ENCODE data around the gene TMEM242. TPM values are rescaled to one million over a fixed set of nuclear protein-coding genes. Genes with fewer than 3 reads are reported as not detected.

TMEM242 gene
- polyA plus RNA-seq (2011; rRNA removed) = 4.4 and 6.2 TPM in 2 replicates
- 1.1 and 1.9 TPM in 2 replicates for polyA minus RNA-seq (2011; rRNA and poly(A)+ RNA removed)

DNA sequence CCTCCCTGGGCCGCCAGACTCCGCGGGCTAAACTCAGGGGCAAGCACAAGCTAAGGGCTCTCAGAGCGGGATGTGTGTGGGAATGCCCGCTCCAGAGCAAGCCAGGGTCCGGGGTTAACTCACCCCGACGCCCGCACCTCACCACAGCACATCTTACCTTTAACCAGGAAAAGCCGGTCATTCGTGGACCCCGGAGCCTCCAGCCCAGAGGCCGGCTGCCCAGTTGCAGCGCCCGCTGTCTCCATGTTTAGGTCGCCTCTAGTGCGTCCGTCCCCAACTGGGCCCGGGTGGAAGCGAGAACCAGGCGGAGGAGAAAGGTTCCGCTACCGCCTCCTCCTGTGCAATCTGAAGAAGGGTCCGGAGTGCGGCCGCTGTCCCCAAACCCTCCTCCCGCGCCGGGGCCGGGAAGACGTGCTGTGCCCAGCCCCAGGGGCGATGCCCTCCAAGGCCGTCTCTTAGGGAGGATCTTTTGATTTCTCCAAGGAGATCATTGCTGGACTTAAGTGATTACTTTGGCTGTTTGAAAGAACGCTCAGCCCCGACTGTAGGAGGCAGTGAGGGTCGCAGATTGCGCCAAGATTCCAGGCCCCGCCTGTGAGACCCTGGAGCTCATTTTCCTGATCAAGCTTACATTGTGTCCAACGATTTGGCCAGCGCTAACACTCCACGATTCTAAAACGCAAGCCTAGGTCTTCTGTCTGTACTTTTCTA is at the start of gene TMEM242:
TMEM242 (minus strand) TSS at position 265 of the 711 bp plus-strand sequence; CDS start at position 245, 20 bp downstream.
- TF ChIP-seq, protein P1, sequence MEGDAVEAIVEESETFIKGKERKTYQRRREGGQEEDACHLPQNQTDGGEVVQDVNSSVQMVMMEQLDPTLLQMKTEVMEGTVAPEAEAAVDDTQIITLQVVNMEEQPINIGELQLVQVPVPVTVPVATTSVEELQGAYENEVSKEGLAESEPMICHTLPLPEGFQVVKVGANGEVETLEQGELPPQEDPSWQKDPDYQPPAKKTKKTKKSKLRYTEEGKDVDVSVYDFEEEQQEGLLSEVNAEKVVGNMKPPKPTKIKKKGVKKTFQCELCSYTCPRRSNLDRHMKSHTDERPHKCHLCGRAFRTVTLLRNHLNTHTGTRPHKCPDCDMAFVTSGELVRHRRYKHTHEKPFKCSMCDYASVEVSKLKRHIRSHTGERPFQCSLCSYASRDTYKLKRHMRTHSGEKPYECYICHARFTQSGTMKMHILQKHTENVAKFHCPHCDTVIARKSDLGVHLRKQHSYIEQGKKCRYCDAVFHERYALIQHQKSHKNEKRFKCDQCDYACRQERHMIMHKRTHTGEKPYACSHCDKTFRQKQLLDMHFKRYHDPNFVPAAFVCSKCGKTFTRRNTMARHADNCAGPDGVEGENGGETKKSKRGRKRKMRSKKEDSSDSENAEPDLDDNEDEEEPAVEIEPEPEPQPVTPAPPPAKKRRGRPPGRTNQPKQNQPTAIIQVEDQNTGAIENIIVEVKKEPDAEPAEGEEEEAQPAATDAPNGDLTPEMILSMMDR (IDR thresholded peaks at IDR 0.05; ENCODE audit: insufficient read depth, low read depth, low read length) = peak; percentile 54
- Histone ChIP-seq H3K36me3 (ENCODE audit: control insufficient read depth, insufficient read depth, low read length) (no peaks in the 10 kb centered on the region; the same call in 1 of the 2 replicates), H3K27me3 (ENCODE audit: control insufficient read depth, insufficient read depth, low read length) (no peaks in the 10 kb centered on the region), H3K4me3 (ENCODE audit: low read depth, low read length) (peak within 1 kb of the TSS; percentile 61)
- DNase-seq (ENCODE audit: low read depth) = peak; percentile 57
- CTCF ChIA-PET = interaction anchor here (1.2 to 2.5 kb wide), 4 partner anchors 9 to 344 kb away, joined by 3 to 10 read pairs (median 6); no protein-coding TSS in a partner anchor
- POLR2A ChIA-PET = interaction anchor here (0.6 to 0.7 kb wide), 2 partner anchors 283 to 333 kb away, joined by 3 to 17 read pairs; no protein-coding TSS in a partner anchor

DNA sequence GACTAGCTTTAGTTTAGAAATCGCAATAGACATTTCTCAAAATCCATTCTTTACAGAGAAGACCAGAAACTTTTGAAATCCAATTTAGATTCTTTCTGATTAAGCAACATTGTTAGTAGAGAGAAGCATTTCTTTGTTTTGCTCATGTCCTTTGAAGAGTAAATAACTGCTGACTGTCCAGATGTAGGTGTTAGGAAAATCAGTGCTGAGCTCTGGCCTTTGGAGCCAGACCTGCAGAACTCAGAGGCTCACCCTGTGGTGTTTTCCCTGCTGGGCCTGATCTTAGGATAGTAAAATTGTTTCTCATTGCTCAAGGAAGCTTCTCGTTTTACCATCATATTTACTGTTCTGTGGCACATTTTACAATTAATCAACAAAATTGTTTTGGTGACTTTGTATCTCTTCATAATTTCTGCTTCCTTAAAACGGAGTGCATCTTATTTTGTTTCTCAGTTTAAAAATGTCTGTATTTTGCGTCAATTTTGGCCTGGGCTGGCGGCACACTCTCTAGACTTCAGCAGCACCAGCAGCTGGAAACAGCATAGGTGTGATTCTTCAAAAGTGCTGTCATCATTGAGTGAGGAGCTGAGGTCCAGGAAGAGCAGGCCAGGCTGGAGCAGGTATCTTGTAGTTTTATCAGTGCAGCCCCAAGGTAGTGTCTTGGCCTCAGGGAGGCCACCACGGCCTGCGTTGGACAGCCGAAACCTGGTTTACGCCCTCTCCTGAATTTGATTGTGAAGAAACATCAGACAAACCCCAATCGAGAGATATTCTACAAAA is 49.4 kb upstream of the TMEM242 start:
- CTCF ChIA-PET = no interaction called here
- TF ChIP-seq, protein P1 (IDR thresholded peaks at IDR 0.05; ENCODE audit: insufficient read depth, low read depth, low read length) = no peak
- DNase-seq (ENCODE audit: low read depth) = no peak
- H3K36me3 ChIP-seq (ENCODE audit: control insufficient read depth, insufficient read depth, low read length) = no peaks in the 10 kb centered on the region
- no peaks in the 10 kb centered on the region for H3K27me3 ChIP-seq (ENCODE audit: control insufficient read depth, insufficient read depth, low read length)
- POLR2A ChIA-PET = no interaction called here
- no peak overlapping the region for H3K4me3 ChIP-seq (ENCODE audit: low read depth, low read length)

GRCh38 chr6:157370755-157371154 is 47.4 kb upstream of the TMEM242 start:
- TF ChIP-seq, protein P1 (IDR thresholded peaks at IDR 0.05; ENCODE audit: insufficient read depth, low read depth, low read length) = no peak
- Histone ChIP-seq H3K36me3 (ENCODE audit: control insufficient read depth, insufficient read depth, low read length) (no peaks in the 10 kb centered on the region), H3K27me3 (ENCODE audit: control insufficient read depth, insufficient read depth, low read length) (peaks cover 2% of the 10 kb centered on the region; the same call in 1 of the 2 replicates), H3K4me3 (ENCODE audit: low read depth, low read length) (no peak overlapping the region)
- CTCF ChIA-PET = interaction anchor here (1.2 to 1.3 kb wide), 2 partner anchors 9 to 56 kb away, joined by 3 read pairs; no protein-coding TSS in a partner anchor
- DNase-seq (ENCODE audit: low read depth) = no peak
- POLR2A ChIA-PET = no interaction called here

DNA sequence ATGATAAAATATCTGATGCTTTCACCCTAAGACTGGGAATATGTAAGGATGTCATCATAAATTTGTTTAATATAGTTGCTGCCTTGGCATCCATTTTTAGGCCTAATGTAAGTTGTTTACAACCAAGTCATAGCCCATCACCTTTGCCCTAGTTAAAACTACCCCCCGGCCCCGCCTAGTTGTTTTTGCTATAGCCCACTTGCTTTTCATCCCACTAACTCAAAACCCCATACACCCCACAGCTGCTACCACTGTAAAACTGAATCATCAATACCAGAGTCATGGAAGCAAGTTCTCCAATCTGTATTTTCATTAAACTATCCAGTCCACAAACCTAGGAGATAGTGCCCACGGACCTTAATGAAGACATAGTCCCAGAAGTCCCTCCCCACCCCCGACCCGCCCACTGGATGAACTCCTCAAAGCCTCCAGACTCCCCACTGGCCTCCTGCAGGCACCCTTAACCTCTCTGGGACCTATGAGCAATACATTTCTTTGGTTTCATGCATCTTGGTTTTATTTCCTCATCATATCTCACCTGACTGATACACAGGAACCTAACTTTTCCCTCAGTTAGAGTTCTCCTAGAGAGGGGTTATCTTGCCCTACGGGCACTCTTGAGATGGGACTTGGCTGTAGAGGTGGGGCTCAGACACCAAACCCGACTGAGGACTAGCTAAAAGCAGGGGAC is 45.2 kb upstream of the TMEM242 start:
- DNase-seq (ENCODE audit: low read depth) = no peak
- CTCF ChIA-PET = interaction anchor here (0.7 kb wide), 1 partner anchor 10 kb away, joined by 3 read pairs; no protein-coding TSS in a partner anchor

More for the DNA sequence above, 45.2 kb upstream of the TMEM242 start:
- H3K4me3 ChIP-seq (ENCODE audit: low read depth, low read length) = no peak overlapping the region
- H3K36me3 ChIP-seq (ENCODE audit: control insufficient read depth, insufficient read depth, low read length) = no peaks in the 10 kb centered on the region
- H3K27me3 ChIP-seq (ENCODE audit: control insufficient read depth, insufficient read depth, low read length) = peaks cover 2% of the 10 kb centered on the region; the same call in 1 of the 2 replicates
- POLR2A ChIA-PET = no interaction called here
- TF ChIP-seq, protein P1 (IDR thresholded peaks at IDR 0.05; ENCODE audit: insufficient read depth, low read depth, low read length) = no peak
